HG02610 (cell line): ENCODE results near the gene LRRC53.

ENCODE experiments used
- ATAC-seq: cut with Tn5 transposase; IDR thresholded peaks from one replicate; pipeline ENCODE4 v1.9.1; 2021; ENCODE audit warnings: mild to moderate bottlenecking, moderate library complexity; ENCODE audit not compliant: unreplicated experiment

LRRC53 gene

GRCh38 chr1:74452035-74452434 lies 60.4 kb downstream of the LRRC53 start:
- no peak for ATAC-seq

GRCh38 chr1:74437035-74437434 lies 75.4 kb downstream of the LRRC53 start:
- no peak for ATAC-seq

- ATAC-seq, result no peak
Measured at GRCh38 chr1:74436078-74436477, 76.3 kb downstream of the LRRC53 start.

DNA sequence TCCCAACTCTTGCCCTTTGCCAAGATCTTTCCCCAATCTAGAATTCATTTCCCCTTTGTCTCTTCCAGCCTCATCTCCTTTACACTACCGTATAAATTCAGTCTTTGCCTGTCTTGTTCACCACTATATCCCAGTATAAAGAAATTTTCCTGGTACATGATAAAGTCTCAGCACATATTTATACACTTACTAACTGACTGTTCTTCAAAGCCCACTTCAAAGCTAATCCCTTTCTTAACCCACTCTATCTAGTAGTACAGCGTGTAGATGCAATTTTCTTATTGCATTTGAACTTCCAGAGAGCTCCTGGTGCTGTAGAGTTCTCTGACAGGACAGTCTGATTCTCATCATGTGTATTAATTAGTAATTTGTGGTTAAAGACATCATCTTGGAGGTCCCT lies 78.1 kb downstream of the LRRC53 start:
- no peak for ATAC-seq

GRCh38 chr1:74432325-74432724 lies 80.1 kb downstream of the LRRC53 start:
- ATAC-seq, result no peak

- ATAC-seq, result no peak
Measured at GRCh38 chr1:74431531-74431930, 80.9 kb downstream of the LRRC53 start.

DNA sequence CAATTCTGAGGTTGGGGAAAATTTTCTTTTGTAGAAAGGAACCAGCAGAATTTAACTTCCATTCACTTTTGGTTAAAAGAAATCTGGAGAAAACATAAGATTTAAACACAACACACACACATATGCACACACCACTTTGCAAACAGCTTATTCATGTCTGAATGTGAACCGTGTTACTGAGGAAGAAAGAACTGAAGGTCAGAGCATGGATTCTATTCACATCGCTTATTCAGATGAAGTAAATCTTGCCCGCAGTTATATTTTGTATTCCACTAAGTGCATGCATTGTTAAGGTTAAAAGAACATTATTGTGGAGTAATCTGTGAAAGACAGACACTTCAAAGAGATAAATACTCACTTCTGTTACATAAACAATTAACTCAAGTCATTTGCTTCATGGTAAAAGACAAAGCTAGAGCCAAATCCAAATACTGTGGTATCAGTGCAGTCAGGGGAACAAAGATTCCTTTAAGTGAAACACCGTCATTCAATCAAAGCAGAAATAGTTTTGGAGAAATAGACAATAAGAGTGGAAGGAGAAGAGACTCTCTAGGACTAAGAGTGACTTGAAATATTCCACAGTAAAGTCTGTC lies 82.0 kb downstream of the LRRC53 start:
- ATAC-seq, result no peak

GRCh38 chr1:74429580-74429979 lies 82.8 kb downstream of the LRRC53 start:
- no peak for ATAC-seq

DNA sequence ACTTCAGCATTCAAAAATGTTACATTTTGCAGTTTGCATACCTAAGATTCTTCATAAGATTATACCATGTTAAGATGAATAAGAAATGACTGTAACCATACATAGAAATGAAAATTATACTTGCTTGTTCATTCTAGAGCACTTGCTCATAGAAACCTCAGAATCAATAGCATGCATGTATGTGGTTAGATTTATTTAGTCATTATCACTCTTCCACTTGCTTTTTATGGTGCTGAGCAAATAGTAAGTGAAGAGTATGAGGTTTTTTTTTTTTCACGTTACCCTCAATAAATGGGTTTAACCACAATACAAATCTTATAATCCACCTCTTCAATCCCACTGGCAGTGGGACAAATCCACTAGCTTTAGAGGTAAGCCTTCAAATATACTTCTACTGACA lies 84.7 kb downstream of the LRRC53 start:
- ATAC-seq, result no peak

GRCh38 chr1:74426208-74426937 lies 86.0 kb downstream of the LRRC53 start:
- no peak for ATAC-seq

DNA sequence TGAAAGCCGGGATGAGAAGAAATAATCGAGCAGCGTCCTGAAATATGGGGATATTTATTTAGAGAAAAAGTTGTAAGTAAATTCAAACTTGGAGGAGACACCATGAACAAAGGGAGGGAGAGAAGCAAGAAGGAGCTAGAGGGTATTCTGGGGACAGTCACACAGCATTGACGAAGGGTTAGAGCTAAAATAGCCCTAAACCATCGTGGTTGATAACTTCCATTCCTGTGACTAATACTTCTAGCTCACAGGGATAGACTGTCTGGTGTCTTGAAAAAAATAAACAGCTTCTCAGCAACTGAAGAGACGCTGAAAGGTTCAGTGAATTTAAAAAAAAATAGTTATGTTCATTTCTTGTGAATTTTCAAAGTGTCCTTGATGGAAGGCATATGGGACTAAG lies 86.7 kb downstream of the LRRC53 start:
- no peak for ATAC-seq

DNA sequence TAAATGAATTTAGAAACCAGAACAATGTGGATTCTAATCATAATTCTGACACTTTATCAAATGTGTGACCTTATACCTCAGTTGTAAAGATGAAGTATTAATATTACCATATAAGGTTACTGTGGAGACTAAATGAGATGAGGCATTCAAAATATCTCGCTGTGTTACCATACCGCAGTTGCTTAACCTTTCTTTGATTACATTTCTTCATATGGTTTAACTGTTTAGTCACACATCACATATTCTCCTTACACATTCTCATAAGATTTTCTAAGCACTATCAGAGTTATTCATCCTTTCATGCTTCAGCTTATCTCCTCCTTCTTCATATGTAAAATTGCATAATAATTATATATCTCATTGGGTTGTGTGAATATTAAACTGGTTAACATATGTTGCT lies 88.9 kb downstream of the LRRC53 start:
- ATAC-seq, result no peak

GRCh38 chr1:74422421-74423292 lies 89.8 kb downstream of the LRRC53 start:
- ATAC-seq, result no peak

GRCh38 chr1:74420467-74420866 lies 91.9 kb downstream of the LRRC53 start:
- no peak for ATAC-seq
